Retinal pigment epithelial cell (primary cell): ENCODE data around the gene SDS.
A peak's percentile ranks its signal among the peaks of the same experiment; 100 is the strongest.

Experiments used
- DNase-seq: peaks from one replicate; pipeline ENCODE4 v3.0.0-alpha.2; 2010; ENCODE audit warnings: low read depth
- H3K4me3 ChIP-seq: 2 replicates; pipeline ENCODE4 v1.5.1; 2011; ENCODE audit warnings: mild to moderate bottlenecking, low read length, control low read depth, moderate library complexity
- CTCF ChIP-seq: conservative IDR thresholded peaks from 2 replicates; pipeline ENCODE4 v1.5.1; 2011; ENCODE audit warnings: low read depth, low read length, control low read depth, inconsistent platforms

SDS gene

DNA sequence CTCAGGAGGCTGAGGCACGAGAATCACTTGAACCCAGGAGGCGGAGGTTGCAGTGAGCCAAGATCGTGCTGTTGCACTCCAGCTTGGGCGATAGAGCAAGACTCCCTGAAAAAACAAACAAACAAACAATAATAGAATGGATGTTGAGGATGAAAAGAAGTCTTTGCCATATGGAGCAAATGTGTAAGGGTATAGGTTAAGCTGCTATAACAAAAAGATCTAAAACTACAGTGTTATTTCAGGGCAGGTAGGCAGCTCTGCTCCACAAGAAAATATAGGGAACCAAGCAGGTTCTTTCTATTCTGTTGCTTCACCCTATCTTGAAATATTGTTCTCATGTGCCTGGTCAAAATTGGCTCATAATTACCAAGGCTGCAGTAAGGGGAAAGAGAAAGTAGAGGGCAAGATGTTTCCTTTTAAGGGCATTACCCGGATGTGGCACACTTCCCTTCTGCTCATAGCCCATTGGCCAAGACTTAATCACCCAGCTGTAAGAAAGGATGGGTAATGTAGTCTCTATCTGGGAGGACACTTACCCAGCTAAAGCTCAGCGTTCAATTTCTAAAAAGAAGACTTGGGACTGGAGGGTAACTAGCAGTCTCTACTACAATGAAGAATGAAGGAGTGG lies 42.0 kb upstream of the SDS start:
- H3K4me3 ChIP-seq, result no peak overlapping the region
- no peak for DNase-seq
- no peak for TF ChIP-seq CTCF

- TF ChIP-seq CTCF, result no peak
- no peak for DNase-seq
- no peak overlapping the region for H3K4me3 ChIP-seq
Measured at GRCh38 chr12:113443030-113443539, 39.4 kb upstream of the SDS start.

- H3K4me3 ChIP-seq, result no peak overlapping the region
- DNase-seq, result no peak
- no peak for TF ChIP-seq CTCF
Measured at GRCh38 chr12:113440947-113441782, 37.5 kb upstream of the SDS start.

- no peak for DNase-seq
- no peak overlapping the region for H3K4me3 ChIP-seq
- TF ChIP-seq CTCF, result no peak
Measured at GRCh38 chr12:113440336-113440735, 36.6 kb upstream of the SDS start.

GRCh38 chr12:113439606-113440030 lies 35.9 kb upstream of the SDS start:
- DNase-seq, result no peak
- peak; percentile 84 for TF ChIP-seq CTCF
- H3K4me3 ChIP-seq, result no peak overlapping the region

DNA sequence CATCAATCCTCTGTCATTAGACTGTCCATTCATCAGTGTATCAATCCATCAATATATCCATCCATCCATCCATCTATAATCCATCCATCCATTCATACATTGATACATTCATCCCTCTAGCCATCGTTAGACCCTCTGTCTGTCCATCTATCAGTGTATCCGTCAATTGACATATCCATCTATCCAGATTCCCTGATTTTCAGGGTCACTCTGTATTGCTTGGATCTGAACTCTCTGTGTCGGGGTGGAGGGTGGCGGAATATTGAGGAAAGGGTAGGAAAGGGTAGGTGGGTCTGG lies 35.6 kb upstream of the SDS start:
- no peak for DNase-seq
- H3K4me3 ChIP-seq, result no peak overlapping the region
- TF ChIP-seq CTCF, result no peak
